ENCODE measurements around the gene MRPL18.

The MRPL18 gene

DNA sequence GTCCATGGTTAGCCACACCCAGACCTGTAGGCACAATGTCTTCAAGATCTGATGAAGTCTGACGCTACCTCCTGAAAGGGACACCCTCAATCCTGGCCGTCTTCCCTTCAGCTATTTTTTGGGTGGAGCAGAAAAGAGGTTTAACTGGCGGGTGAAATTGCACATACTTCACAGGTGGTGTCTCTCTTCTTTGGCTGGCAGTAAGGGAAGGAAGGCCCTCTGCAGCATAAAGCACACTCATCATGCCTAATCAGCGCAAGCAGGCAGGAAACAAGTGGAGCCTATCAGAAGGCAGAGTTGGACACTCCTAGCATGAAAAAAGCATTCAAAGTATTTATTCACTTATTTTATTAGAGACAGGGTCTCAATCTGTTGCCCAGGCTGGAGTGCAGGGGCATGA lies 42.7 kb downstream of the MRPL18 start:
- no peak overlapping the region for H3K23ac ChIP-seq (ENCODE audit: low read length)
- DNase-seq = peak in 1 of 2 donors; percentile 9
- no peak overlapping the region for H2AFZ ChIP-seq (ENCODE audit: insufficient read depth, low read length, poor library complexity)
- WGBS (ENCODE audit: extremely low coverage, insufficient coverage, insufficient read length) = no CpG with 5 or more reads among the region's 4 CpGs
- no peak overlapping the region for H3K14ac ChIP-seq (ENCODE audit: low read length)
- H2BK12ac ChIP-seq (ENCODE audit: low read length) = no peak overlapping the region
- no peaks in the 10 kb centered on the region for H3K9me3 ChIP-seq (ENCODE audit: insufficient read depth, low read depth, low read length)
- H3K79me1 ChIP-seq (ENCODE audit: low read length) = no peaks in the 10 kb centered on the region
- H3K9ac ChIP-seq (ENCODE audit: low read length) = no peak overlapping the region
- no peak overlapping the region for H4K8ac ChIP-seq (ENCODE audit: low read depth, low read length)
- H4K91ac ChIP-seq (ENCODE audit: low read depth, low read length) = no peak overlapping the region
- H2BK120ac ChIP-seq (ENCODE audit: insufficient read depth, low read length, poor library complexity) = no peak overlapping the region
- H3K4me2 ChIP-seq (ENCODE audit: low read length) = no peak overlapping the region
- H3K4ac ChIP-seq (ENCODE audit: low read depth, low read length) = no peak overlapping the region
- H3K36me3 ChIP-seq (ENCODE audit: control insufficient read depth in 1 of 2, insufficient read depth in 2 of 2, low read length in 2 of 2) = no peaks in the 10 kb centered on the region
- H3K27ac ChIP-seq (ENCODE audit: low read depth, low read length) = no peak overlapping the region
- no peaks in the 10 kb centered on the region for H3K27me3 ChIP-seq (ENCODE audit: insufficient read depth, low read length)
- H2AK5ac ChIP-seq (ENCODE audit: low read length) = no peak overlapping the region
- H3K4me1 ChIP-seq (ENCODE audit: control insufficient read depth in 1 of 2, insufficient read depth in 2 of 2, low read length in 2 of 2) = peaks cover 0 to 2% of the 10 kb centered on the region in 2 experiments
- no peak overlapping the region for H3K18ac ChIP-seq (ENCODE audit: low read length)
- no peak overlapping the region for H4K12ac ChIP-seq (ENCODE audit: low read depth, low read length)
- no peaks in the 10 kb centered on the region for H3K79me2 ChIP-seq (ENCODE audit: control insufficient read depth, insufficient read depth, low read length, poor library complexity)
- H3K4me3 ChIP-seq (ENCODE audit: low read depth, low read length) = no peak overlapping the region
- no peak overlapping the region for H2BK5ac ChIP-seq (ENCODE audit: low read depth, low read length, poor library complexity)

GRCh38 chr6:159833556-159833955 lies 43.3 kb downstream of the MRPL18 start:
- no peak overlapping the region for H3K4me3 ChIP-seq (ENCODE audit: low read depth, low read length)
- H3K4ac ChIP-seq (ENCODE audit: low read depth, low read length) = no peak overlapping the region
- H2AK5ac ChIP-seq (ENCODE audit: low read length) = no peak overlapping the region
- no peak overlapping the region for H3K4me2 ChIP-seq (ENCODE audit: low read length)
- no peaks in the 10 kb centered on the region for H3K79me1 ChIP-seq (ENCODE audit: low read length)
- no peak overlapping the region for H4K8ac ChIP-seq (ENCODE audit: low read depth, low read length)
- H3K9ac ChIP-seq (ENCODE audit: low read length) = no peak overlapping the region
- H3K36me3 ChIP-seq (ENCODE audit: control insufficient read depth in 1 of 2, insufficient read depth in 2 of 2, low read length in 2 of 2) = no peaks in the 10 kb centered on the region
- H3K27ac ChIP-seq (ENCODE audit: low read depth, low read length) = no peak overlapping the region
- no peaks in the 10 kb centered on the region for H3K9me3 ChIP-seq (ENCODE audit: insufficient read depth, low read depth, low read length)
- H2BK5ac ChIP-seq (ENCODE audit: low read depth, low read length, poor library complexity) = no peak overlapping the region
- no peak overlapping the region for H2BK120ac ChIP-seq (ENCODE audit: insufficient read depth, low read length, poor library complexity)
- H3K18ac ChIP-seq (ENCODE audit: low read length) = no peak overlapping the region
- no peak overlapping the region for H2AFZ ChIP-seq (ENCODE audit: insufficient read depth, low read length, poor library complexity)
- H2BK12ac ChIP-seq (ENCODE audit: low read length) = no peak overlapping the region
- no CpG with 5 or more reads among the region's 2 CpGs for WGBS (ENCODE audit: extremely low coverage, insufficient coverage, insufficient read length)
- no peaks in the 10 kb centered on the region for H3K4me1 ChIP-seq (ENCODE audit: control insufficient read depth in 1 of 2, insufficient read depth in 2 of 2, low read length in 2 of 2)
- H4K12ac ChIP-seq (ENCODE audit: low read depth, low read length) = no peak overlapping the region
- no peak for DNase-seq
- H3K27me3 ChIP-seq (ENCODE audit: insufficient read depth, low read length) = no peaks in the 10 kb centered on the region
- no peak overlapping the region for H3K14ac ChIP-seq (ENCODE audit: low read length)
- no peaks in the 10 kb centered on the region for H3K79me2 ChIP-seq (ENCODE audit: control insufficient read depth, insufficient read depth, low read length, poor library complexity)
- H3K23ac ChIP-seq (ENCODE audit: low read length) = no peak overlapping the region
- no peak overlapping the region for H4K91ac ChIP-seq (ENCODE audit: low read depth, low read length)

- H2AFZ ChIP-seq (ENCODE audit: insufficient read depth, low read length, poor library complexity) = no peak overlapping the region
- no peak overlapping the region for H3K23ac ChIP-seq (ENCODE audit: low read length)
- H4K8ac ChIP-seq (ENCODE audit: low read depth, low read length) = no peak overlapping the region
- no peaks in the 10 kb centered on the region for H3K79me1 ChIP-seq (ENCODE audit: low read length)
- H2BK12ac ChIP-seq (ENCODE audit: low read length) = no peak overlapping the region
- no peak overlapping the region for H3K27ac ChIP-seq (ENCODE audit: low read depth, low read length)
- no peak overlapping the region for H3K4ac ChIP-seq (ENCODE audit: low read depth, low read length)
- H3K9me3 ChIP-seq (ENCODE audit: insufficient read depth, low read depth, low read length) = no peaks in the 10 kb centered on the region
- H3K9ac ChIP-seq (ENCODE audit: low read length) = no peak overlapping the region
- WGBS (ENCODE audit: extremely low coverage, insufficient coverage, insufficient read length) = no CpG with 5 or more reads among the region's 5 CpGs
- no peaks in the 10 kb centered on the region for H3K27me3 ChIP-seq (ENCODE audit: insufficient read depth, low read length)
- no peak overlapping the region for H3K14ac ChIP-seq (ENCODE audit: low read length)
- no peaks in the 10 kb centered on the region for H3K79me2 ChIP-seq (ENCODE audit: control insufficient read depth, insufficient read depth, low read length, poor library complexity)
- no peak overlapping the region for H4K91ac ChIP-seq (ENCODE audit: low read depth, low read length)
- H2BK120ac ChIP-seq (ENCODE audit: insufficient read depth, low read length, poor library complexity) = no peak overlapping the region
- DNase-seq = no peak
- no peak overlapping the region for H2AK5ac ChIP-seq (ENCODE audit: low read length)
- H3K4me3 ChIP-seq (ENCODE audit: low read depth, low read length) = no peak overlapping the region
- H4K12ac ChIP-seq (ENCODE audit: low read depth, low read length) = no peak overlapping the region
- no peak overlapping the region for H2BK5ac ChIP-seq (ENCODE audit: low read depth, low read length, poor library complexity)
- H3K4me2 ChIP-seq (ENCODE audit: low read length) = no peak overlapping the region
- no peaks in the 10 kb centered on the region for H3K4me1 ChIP-seq (ENCODE audit: control insufficient read depth in 1 of 2, insufficient read depth in 2 of 2, low read length in 2 of 2)
- H3K36me3 ChIP-seq (ENCODE audit: control insufficient read depth in 1 of 2, insufficient read depth in 2 of 2, low read length in 2 of 2) = no peaks in the 10 kb centered on the region
- H3K18ac ChIP-seq (ENCODE audit: low read length) = no peak overlapping the region
Observed at GRCh38 chr6:159833997-159834603, 43.8 kb downstream of the MRPL18 start.

DNA sequence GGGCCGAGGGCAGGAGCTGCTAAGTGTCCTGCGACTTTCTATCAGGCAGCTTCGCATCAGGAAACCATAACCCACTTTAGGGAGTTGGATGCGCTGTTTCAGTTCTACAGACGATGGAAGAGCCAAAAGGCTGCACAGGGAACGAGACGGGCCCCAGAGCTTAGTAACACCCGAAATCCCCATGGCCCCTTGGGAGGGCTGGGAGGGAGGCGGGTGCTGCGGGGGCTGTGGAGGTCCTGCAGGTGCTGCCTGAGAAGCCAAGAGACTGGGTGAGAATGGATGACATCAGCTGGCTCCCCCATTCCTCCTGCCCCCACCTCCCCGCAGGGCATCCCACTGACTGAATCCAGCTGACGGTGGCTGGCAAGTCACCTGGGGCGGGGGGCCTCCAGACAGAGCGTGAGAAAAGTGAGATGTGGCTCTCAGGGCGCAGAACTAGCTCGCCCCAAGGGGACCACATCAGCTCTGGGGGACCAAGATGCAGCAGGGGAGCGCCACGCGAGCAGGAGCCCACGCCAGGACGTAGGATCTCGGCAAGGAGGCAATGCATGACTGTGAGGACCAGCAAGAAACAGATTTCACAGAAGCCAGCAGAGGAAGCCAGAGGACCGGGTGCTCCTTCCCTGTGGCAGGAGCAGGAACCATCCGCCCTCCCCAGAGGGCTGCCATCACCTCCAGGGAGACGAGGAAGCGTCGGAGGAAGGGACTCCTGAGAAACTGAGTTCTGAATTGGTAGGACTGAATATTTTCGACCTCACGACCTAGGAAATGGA lies 46.6 kb downstream of the MRPL18 start:
- Histone ChIP-seq H3K4me3 (ENCODE audit: low read depth, low read length) (no peak overlapping the region), H2AFZ (ENCODE audit: insufficient read depth, low read length, poor library complexity) (no peak overlapping the region), H3K4ac (ENCODE audit: low read depth, low read length) (no peak overlapping the region), H3K23ac (ENCODE audit: low read length) (no peak overlapping the region), H3K79me1 (ENCODE audit: low read length) (no peaks in the 10 kb centered on the region), H3K9ac (ENCODE audit: low read length) (no peak overlapping the region), H3K27ac (ENCODE audit: low read depth, low read length) (no peak overlapping the region), H2AK5ac (ENCODE audit: low read length) (no peak overlapping the region), H2BK5ac (ENCODE audit: low read depth, low read length, poor library complexity) (no peak overlapping the region), H3K4me1 (ENCODE audit: control insufficient read depth in 1 of 2, insufficient read depth in 2 of 2, low read length in 2 of 2) (no peaks in the 10 kb centered on the region), H3K4me2 (ENCODE audit: low read length) (no peak overlapping the region), H3K27me3 (ENCODE audit: insufficient read depth, low read length) (no peaks in the 10 kb centered on the region), H4K8ac (ENCODE audit: low read depth, low read length) (no peak overlapping the region), H2BK120ac (ENCODE audit: insufficient read depth, low read length, poor library complexity) (no peak overlapping the region), H3K9me3 (ENCODE audit: insufficient read depth, low read depth, low read length) (no peaks in the 10 kb centered on the region), H3K36me3 (ENCODE audit: control insufficient read depth in 1 of 2, insufficient read depth in 2 of 2, low read length in 2 of 2) (no peaks in the 10 kb centered on the region), H2BK12ac (ENCODE audit: low read length) (no peak overlapping the region), H3K79me2 (ENCODE audit: control insufficient read depth, insufficient read depth, low read length, poor library complexity) (no peaks in the 10 kb centered on the region), H3K14ac (ENCODE audit: low read length) (no peak overlapping the region), H3K18ac (ENCODE audit: low read length) (no peak overlapping the region), H4K91ac (ENCODE audit: low read depth, low read length) (no peak overlapping the region), H4K12ac (ENCODE audit: low read depth, low read length) (no peak overlapping the region)
- no peak for DNase-seq
- WGBS (ENCODE audit: extremely low coverage, insufficient coverage, insufficient read length) = no CpG with 5 or more reads among the region's 29 CpGs
